Retinal pigment epithelial cell (primary cell): ENCODE data around the gene NUB1.

Experiments
- DNase-seq: peaks from one replicate; pipeline ENCODE4 v3.0.0-alpha.2; 2010; ENCODE audit warnings: low read depth
- H3K4me3 ChIP-seq: 2 replicates; pipeline ENCODE4 v1.5.1; 2011; ENCODE audit warnings: mild to moderate bottlenecking, low read length, control low read depth, moderate library complexity
- TF ChIP-seq, protein P1 (sequence below): conservative IDR thresholded peaks from 2 replicates; pipeline ENCODE4 v1.5.1; 2011; ENCODE audit warnings: low read depth, low read length, control low read depth, inconsistent platforms

Gene NUB1

GRCh38 chr7:151308791-151309190 lies 32.8 kb upstream of the NUB1 start:
- DNase-seq, result no peak
- no peak overlapping the region for H3K4me3 ChIP-seq
- TF ChIP-seq, protein P1, sequence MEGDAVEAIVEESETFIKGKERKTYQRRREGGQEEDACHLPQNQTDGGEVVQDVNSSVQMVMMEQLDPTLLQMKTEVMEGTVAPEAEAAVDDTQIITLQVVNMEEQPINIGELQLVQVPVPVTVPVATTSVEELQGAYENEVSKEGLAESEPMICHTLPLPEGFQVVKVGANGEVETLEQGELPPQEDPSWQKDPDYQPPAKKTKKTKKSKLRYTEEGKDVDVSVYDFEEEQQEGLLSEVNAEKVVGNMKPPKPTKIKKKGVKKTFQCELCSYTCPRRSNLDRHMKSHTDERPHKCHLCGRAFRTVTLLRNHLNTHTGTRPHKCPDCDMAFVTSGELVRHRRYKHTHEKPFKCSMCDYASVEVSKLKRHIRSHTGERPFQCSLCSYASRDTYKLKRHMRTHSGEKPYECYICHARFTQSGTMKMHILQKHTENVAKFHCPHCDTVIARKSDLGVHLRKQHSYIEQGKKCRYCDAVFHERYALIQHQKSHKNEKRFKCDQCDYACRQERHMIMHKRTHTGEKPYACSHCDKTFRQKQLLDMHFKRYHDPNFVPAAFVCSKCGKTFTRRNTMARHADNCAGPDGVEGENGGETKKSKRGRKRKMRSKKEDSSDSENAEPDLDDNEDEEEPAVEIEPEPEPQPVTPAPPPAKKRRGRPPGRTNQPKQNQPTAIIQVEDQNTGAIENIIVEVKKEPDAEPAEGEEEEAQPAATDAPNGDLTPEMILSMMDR, result no peak

GRCh38 chr7:151309311-151309710 lies 32.3 kb upstream of the NUB1 start:
- DNase-seq, result no peak
- TF ChIP-seq, protein P1, result no peak
- no peak overlapping the region for H3K4me3 ChIP-seq

DNA sequence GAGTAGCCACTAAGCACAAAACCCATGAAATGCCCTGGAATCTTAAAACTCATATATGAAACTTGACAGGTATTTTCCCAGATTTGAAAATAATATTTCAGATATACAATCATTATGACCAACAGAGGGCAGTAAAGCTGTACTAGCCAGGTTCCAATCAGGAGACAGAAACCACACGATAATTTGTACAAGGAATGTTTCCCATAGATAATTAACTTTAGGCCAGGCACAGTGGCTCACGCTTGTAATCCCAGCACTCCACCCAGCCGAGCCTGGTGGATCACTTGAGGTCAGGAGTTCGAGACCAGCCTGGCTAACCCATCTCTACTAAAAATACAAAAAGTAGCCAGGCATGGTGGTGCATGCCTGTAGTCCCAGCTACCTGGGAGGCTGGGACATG lies 31.0 kb upstream of the NUB1 start:
- DNase-seq, result no peak
- TF ChIP-seq, protein P1, result peak; percentile 53
- no peak overlapping the region for H3K4me3 ChIP-seq

DNA sequence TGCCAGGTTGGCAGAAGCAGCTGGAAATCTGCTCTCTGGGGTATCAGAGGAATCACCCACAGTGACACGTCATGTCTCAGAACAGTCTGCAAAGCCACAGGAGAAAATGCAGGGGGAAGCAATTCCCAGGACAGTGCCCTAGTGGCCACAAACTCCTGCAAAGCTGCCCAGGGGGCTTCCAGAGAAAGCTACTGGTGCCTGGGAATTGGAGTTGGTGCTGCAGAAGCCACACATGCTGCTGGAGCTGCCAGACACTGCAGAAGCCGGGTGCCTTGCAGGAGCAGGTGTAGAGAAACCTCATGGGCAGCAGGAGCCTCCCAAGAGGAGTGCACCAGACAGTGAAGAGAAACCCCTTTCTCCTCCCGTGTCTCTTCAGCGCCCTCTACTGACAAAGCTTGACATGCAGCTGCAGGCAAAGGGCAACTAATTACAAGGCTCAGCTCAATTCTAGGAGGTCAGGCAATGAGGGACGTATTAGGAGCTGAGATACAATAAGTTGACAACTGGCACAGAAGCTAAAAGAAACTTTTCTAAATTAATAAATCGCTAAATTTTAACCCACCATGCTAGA lies 30.2 kb upstream of the NUB1 start:
- no peak for DNase-seq
- TF ChIP-seq, protein P1, result peak; percentile 39
- no peak overlapping the region for H3K4me3 ChIP-seq

GRCh38 chr7:151312356-151312755 lies 29.3 kb upstream of the NUB1 start:
- DNase-seq, result no peak
- no peak overlapping the region for H3K4me3 ChIP-seq
- TF ChIP-seq, protein P1, result no peak

DNA sequence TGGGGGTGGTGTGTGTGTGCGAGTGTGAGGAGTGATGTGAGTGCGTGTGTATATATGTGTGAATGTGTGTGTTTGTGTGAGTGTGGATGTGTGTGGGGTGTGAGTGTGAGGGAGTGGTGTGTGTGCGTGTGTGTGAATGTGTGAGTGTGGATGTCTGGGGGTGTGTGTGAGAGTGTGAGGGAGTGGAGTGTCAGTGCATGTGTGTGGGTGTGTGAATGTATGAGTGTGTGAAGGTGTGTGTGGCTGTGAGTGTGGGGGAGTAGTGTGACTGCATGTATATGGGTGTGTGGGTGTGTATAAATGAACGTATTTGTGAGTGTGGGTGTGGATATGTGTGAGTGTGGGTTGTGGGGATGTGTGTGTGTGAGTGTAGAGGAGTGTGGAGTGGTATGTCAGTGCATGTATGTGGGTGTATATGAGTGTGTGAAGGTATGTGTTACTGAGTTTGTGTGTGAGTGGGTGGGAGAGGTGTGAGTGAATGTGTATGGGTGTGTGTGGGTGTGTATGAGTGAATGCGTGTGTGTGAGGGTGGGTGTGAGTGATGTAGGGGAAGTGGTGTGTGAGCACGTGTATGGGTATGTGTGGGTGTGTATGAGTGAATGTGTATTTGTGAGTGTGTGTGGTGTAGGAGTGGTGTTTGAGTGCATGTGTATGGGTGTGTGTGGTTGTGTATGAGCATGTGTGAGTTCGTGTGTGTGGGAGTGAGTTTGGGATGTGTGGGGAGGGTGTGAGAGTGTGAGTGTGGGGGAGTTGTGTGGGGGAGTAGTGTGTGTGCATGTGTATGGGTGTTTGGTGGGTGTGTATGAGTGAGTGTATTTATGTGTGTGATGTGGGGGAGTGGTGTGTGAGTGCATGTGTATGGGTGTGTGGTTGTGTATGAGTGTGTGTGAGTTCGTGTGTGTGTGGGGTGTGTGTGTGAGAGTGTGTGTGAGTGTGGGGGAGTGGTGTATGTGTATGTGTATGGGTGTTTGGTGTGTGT lies 28.5 kb upstream of the NUB1 start:
- no peak overlapping the region for H3K4me3 ChIP-seq
- no peak for DNase-seq
- TF ChIP-seq, protein P1, result no peak
